ENCODE results near the gene TUFM. TPM values are rescaled to one million over a fixed set of nuclear protein-coding genes. Genes with fewer than 3 reads are reported as not detected.
"Not testable (repeated sequence)": the region's sequence is repeated elsewhere in the genome, so short reads cannot be mapped to it uniquely, and the experiment has no call there.

TUFM gene
- total RNA-seq, 1 experiment from 2014 or later, result 198 TPM

- in situ Hi-C loops (cut with HindIII; ENCODE audit: low pct_unique_long_range_greater_than_20kb, low sequenced_read_pairs), result no loop called here
- peak; percentile 95 for DNase-seq (ENCODE audit: low read depth, low spot score)
These were observed 22.1 kb downstream of the TUFM start for GRCh38 chr16:28823873-28824716.

- no peak for DNase-seq (ENCODE audit: low read depth, low spot score)
- in situ Hi-C loops (cut with HindIII; ENCODE audit: low pct_unique_long_range_greater_than_20kb, low sequenced_read_pairs), result no loop called here
These were observed 22.8 kb downstream of the TUFM start for GRCh38 chr16:28823291-28823872.

GRCh38 chr16:28822520-28823290 lies 23.4 kb downstream of the TUFM start, which contains the start of gene ATXN2L:
Gene ATXN2L (plus strand): TSS chr16:28822999. CDS start chr16:28823260, 261 bp downstream.
- in situ Hi-C loops (cut with HindIII; ENCODE audit: low pct_unique_long_range_greater_than_20kb, low sequenced_read_pairs), result no loop called here
- DNase-seq (ENCODE audit: low read depth, low spot score), result peak; percentile 92

- no peak for DNase-seq (ENCODE audit: low read depth, low spot score)
- in situ Hi-C loops (cut with HindIII; ENCODE audit: low pct_unique_long_range_greater_than_20kb, low sequenced_read_pairs), result no loop called here
These were observed 24.2 kb downstream of the TUFM start for GRCh38 chr16:28821874-28822519.

- in situ Hi-C loops (cut with HindIII; ENCODE audit: low pct_unique_long_range_greater_than_20kb, low sequenced_read_pairs), result not testable (repeated sequence)
These were observed 25.6 kb downstream of the TUFM start for GRCh38 chr16:28820546-28820945.

GRCh38 chr16:28820016-28820415 lies 26.1 kb downstream of the TUFM start:
- in situ Hi-C loops (cut with HindIII; ENCODE audit: low pct_unique_long_range_greater_than_20kb, low sequenced_read_pairs), result no loop called here
- DNase-seq (ENCODE audit: low read depth, low spot score), result no peak

More at GRCh38 chr16:28820546-28820945, 25.6 kb downstream of the TUFM start:
- not testable (repeated sequence) for DNase-seq (ENCODE audit: low read depth, low spot score)

GRCh38 chr16:28807445-28808120 lies 38.6 kb downstream of the TUFM start:
- DNase-seq (ENCODE audit: low read depth, low spot score); in situ Hi-C loops (cut with HindIII; ENCODE audit: low pct_unique_long_range_greater_than_20kb, low sequenced_read_pairs): not testable (repeated sequence)

- in situ Hi-C loops (cut with HindIII; ENCODE audit: low pct_unique_long_range_greater_than_20kb, low sequenced_read_pairs), result not testable (repeated sequence)
- DNase-seq (ENCODE audit: low read depth, low spot score), result peak; percentile 84
These were observed 43.7 kb downstream of the TUFM start for GRCh38 chr16:28802235-28803019.

Small RNA genes lying within 50 kb of the gene (small RNA-seq; reads per million reads assigned to genes)
- 0 to 0.02 reads per million in 2 experiments for gene RF00416

Other genes starting within 250 kb of the TUFM start
- not detected in 2 replicates for gene SULT1A2, start 249.3 kb downstream of the TUFM start, total RNA-seq (2014; rRNA removed; shearing (Covaris generic))
- 0.43 and 3.1 TPM in 2 replicates for gene SULT1A1, start 236.3 kb downstream of the TUFM start, total RNA-seq (2014; rRNA removed; shearing (Covaris generic))
- not detected in 2 replicates for gene NPIPB8, start 208.3 kb downstream of the TUFM start, total RNA-seq (2014; rRNA removed; shearing (Covaris generic))
- 186 and 197 TPM in 2 replicates for gene EIF3C, start 134.9 kb downstream of the TUFM start, total RNA-seq (2014; rRNA removed; shearing (Covaris generic))
- gene NPIPB9, start 94.6 kb downstream of the TUFM start, total RNA-seq (2014; rRNA removed; shearing (Covaris generic)), result 0.16 and 1.9 TPM in 2 replicates
- gene ATXN2L, start 23.3 kb downstream of the TUFM start, total RNA-seq (2014; rRNA removed; shearing (Covaris generic)), result 30.9 and 36.4 TPM in 2 replicates
- gene SH2B1, start 17.5 kb upstream of the TUFM start, total RNA-seq (2014; rRNA removed; shearing (Covaris generic)), result 10.1 and 10.4 TPM in 2 replicates
- gene ATP2A1, start 32.1 kb upstream of the TUFM start, total RNA-seq (2014; rRNA removed; shearing (Covaris generic)), result not detected in 2 replicates
- gene RABEP2, start 78.9 kb upstream of the TUFM start, total RNA-seq (2014; rRNA removed; shearing (Covaris generic)), result 10.3 and 11.9 TPM in 2 replicates
- gene CD19, start 85.6 kb upstream of the TUFM start, total RNA-seq (2014; rRNA removed; shearing (Covaris generic)), result not detected in 2 replicates
- gene NFATC2IP, start 104.6 kb upstream of the TUFM start, total RNA-seq (2014; rRNA removed; shearing (Covaris generic)), result 11.5 and 13.7 TPM in 2 replicates
- 48.1 and 64.2 TPM in 2 replicates for gene SPNS1, start 128.4 kb upstream of the TUFM start, total RNA-seq (2014; rRNA removed; shearing (Covaris generic))
- 0.24 and 0.77 TPM in 2 replicates for gene LAT, start 138.7 kb upstream of the TUFM start, total RNA-seq (2014; rRNA removed; shearing (Covaris generic))